Neural progenitor cell (in vitro differentiated cells): ENCODE measurements around the gene RUVBL1.

Source experiments
- CTCF ChIP-seq: fragments of 200-600 bp; sonication (generic); IDR thresholded peaks from 2 replicates; pipeline ENCODE4 v1.5.1; 2017; ENCODE audit warnings: antibody characterized with exemption, mild to moderate bottlenecking
- EZH2 ChIP-seq: fragments of 200-600 bp; sonication (generic); IDR thresholded peaks from 2 replicates; pipeline ENCODE4 v1.6.1; 2017; ENCODE audit warnings: antibody characterized with exemption, mild to moderate bottlenecking, moderate library complexity
- EZH2phosphoT487 ChIP-seq: fragments of 200-600 bp; sonication (generic); IDR thresholded peaks from 2 replicates; pipeline ENCODE4 v1.6.1; 2017; ENCODE audit warnings: antibody characterized with exemption

GRCh38 chr3:128112357-128112968 lies 11.1 kb downstream of the RUVBL1 start:
- TF ChIP-seq CTCF (no peak), EZH2 (no peak), EZH2phosphoT487 (no peak)
